Jurkat, Clone E6-1 (cell line): Measurements from ENCODE around the gene SLC35A4. TPM values are rescaled to one million over a fixed set of nuclear protein-coding genes. Genes with fewer than 3 reads are reported as not detected.

ENCODE experiments used
- DNase-seq: peaks from one replicate; pipeline ENCODE4 v3.0.0-alpha.2; 2011; ENCODE audit warnings: low read depth, low spot score
- H3K4me3 ChIP-seq: 2 replicates; pipeline ENCODE4 v1.5.1; 2011; ENCODE audit warnings: mild to moderate bottlenecking, low read length, control low read depth, moderate library complexity
- polyA plus RNA-seq: library from polyadenylated mRNA; unstranded; fragments of >200 nt; gene quantifications from one replicate; pipeline ENCODE4 v1.2.1, GENCODE V29; 2012; ENCODE audit warnings: missing spikeins; ENCODE audit not compliant: insufficient read length, insufficient read depth

Gene SLC35A4
- polyA plus RNA-seq = 97.0 TPM

DNA sequence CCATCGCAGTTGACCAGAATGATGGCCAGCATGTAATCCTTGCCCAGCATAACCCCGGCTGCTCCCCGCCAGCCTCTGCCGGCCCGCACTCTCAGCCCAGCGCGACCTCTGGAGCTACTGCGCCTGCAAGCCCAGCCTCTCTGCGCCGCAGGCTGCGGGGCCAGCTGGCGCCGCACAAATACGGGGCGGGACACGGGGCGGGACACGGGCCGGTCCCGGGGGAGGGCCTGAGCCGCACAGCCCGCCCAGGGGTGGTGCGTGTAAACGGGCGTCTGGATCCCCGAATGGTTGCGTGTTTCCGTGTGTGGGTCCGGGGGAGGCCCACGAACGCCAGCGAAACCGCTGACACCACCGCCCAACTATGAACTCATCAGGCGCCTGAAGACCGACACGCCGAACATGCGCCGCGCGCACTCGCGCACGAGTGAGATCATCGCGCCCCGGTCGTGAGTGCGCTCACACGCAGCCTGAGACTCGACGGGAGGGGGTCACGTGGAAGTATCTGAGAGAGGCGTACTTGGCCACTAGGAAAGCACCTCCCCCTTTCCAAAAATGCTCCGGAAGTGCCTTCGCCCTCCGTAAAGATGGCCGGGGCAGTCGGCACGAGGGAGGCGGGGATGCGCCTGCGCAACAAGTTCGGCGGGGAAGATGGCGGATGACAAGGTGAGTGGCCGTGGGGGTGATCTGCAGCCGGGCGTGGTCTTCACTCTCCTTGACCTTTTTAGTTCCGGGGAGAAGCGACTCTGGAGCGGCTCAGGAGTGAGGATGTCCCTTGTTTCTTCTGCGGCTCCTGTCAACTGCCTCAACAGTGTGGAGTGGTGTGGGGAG is at the start of gene SLC35A4, which contains the start of gene APBB3:
TSS of gene SLC35A4 (plus strand) at position 633 of the 828 bp plus-strand sequence. CDS start 2,342 bp downstream, outside the sequence.
TSS of gene APBB3 (minus strand) at position 403 of the 828 bp plus-strand sequence. CDS start at position 50, 353 bp downstream.
- peak; percentile 98 for DNase-seq
- peak within 1 kb of the TSS; percentile 93 for H3K4me3 ChIP-seq

DNA sequence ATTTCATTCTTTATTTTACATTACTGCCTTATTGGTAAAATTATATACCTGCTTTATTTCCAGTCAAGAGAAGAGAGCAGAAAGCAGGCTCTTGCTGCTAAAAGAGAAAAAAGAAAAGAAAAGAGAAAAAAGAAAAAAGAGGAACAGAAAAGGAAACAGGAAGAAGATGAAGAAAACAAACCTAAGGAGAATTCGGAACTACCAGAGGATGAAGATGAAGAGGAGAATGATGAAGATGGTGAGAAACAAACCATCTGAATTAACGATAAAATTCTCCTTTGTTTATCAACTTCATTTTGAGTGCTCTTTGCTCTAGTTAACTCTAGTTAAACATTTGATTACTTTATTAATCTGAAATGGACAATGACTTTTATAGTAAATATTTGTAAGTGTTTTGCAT is 40.6 kb upstream of the SLC35A4 start:
- DNase-seq = no peak
- no peak overlapping the region for H3K4me3 ChIP-seq

- no peak for DNase-seq
- no peak overlapping the region for H3K4me3 ChIP-seq
Observed at GRCh38 chr5:140540227-140540626, 24.4 kb upstream of the SLC35A4 start.

- no peak for DNase-seq
- H3K4me3 ChIP-seq = no peak overlapping the region
Observed at GRCh38 chr5:140542972-140543371, 21.7 kb upstream of the SLC35A4 start.

DNA sequence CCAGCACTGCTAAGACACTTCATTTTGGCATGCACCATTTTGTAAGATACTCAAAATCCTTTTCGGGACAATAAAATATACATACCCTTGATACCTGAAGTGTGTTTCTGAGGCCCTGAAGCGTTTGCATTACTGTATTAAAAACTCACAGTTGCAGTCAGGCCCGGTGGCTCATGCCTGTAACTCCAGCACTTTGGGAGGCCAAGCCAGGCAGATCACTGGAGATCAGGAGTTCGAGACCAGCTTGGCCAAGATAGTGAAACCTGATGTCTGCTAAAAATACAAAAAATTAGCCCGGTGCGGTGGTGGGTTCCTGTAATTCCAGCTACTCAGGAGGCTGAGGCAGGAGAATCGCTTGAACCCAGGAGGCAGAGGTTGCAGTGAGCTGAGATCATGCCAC is 19.6 kb upstream of the SLC35A4 start:
- no peak overlapping the region for H3K4me3 ChIP-seq
- DNase-seq = no peak

DNA sequence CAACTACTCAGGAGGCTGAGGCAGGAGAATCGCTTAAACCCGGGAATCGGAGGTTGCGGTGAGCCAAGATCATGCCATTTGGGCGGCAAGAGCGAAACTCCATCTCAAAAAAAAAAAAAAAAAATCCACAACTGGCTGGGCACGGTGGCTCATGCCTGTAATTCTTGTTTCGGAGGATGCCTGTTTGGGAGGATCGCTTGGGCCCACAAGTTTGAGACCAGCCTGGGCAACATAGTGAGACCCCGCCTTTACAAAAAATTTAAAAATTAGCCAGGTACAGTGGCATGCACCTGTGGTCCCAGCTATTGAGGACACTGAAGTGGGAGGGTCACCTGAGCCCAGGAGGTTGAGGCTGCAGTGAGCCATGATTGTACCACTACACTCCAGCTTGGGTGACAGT is 19.0 kb upstream of the SLC35A4 start:
- no peak for DNase-seq
- no peak overlapping the region for H3K4me3 ChIP-seq

- no peak for DNase-seq
- H3K4me3 ChIP-seq = peak overlapping the region; percentile 63
Observed at GRCh38 chr5:140546851-140547507, 17.6 kb upstream of the SLC35A4 start.

- peak; percentile 81 for DNase-seq
- peak within 1 kb of the TSS; percentile 63 for H3K4me3 ChIP-seq
Observed at GRCh38 chr5:140547508-140548299, 16.9 kb upstream of the SLC35A4 start, which contains the start of gene EIF4EBP3. Gene EIF4EBP3, plus strand, starts transcription at chr5:140547662. Its CDS starts 76 bp downstream, at chr5:140547738.

GRCh38 chr5:140548300-140548688 is 16.3 kb upstream of the SLC35A4 start:
- peak overlapping the region; percentile 63 for H3K4me3 ChIP-seq
- DNase-seq = no peak

DNA sequence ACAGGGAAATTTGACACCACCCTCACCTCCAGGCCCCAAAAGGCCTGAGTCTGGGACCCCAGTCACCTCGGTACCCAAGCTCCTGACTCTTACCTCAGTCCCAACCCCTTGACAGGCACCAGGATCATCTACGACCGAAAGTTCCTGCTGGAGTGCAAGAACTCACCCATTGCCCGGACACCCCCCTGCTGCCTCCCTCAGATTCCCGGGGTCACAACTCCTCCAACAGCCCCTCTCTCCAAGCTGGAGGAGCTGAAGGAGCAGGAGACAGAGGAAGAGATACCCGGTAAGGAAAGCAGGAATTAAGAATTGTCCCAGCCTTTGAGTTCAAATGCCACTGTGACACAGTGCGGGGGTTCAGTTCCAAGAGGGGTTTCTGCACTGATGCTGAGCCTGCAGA is 15.8 kb upstream of the SLC35A4 start:
- peak overlapping the region; percentile 63 for H3K4me3 ChIP-seq
- DNase-seq = no peak

GRCh38 chr5:140549237-140550144 is 15.1 kb upstream of the SLC35A4 start:
- DNase-seq = peak; percentile 66
- H3K4me3 ChIP-seq = no peak overlapping the region

- H3K4me3 ChIP-seq = no peak overlapping the region
- no peak for DNase-seq
Observed at GRCh38 chr5:140550147-140551079, 14.2 kb upstream of the SLC35A4 start.

GRCh38 chr5:140551872-140552271 is 12.8 kb upstream of the SLC35A4 start:
- no peak for DNase-seq
- no peak overlapping the region for H3K4me3 ChIP-seq

DNA sequence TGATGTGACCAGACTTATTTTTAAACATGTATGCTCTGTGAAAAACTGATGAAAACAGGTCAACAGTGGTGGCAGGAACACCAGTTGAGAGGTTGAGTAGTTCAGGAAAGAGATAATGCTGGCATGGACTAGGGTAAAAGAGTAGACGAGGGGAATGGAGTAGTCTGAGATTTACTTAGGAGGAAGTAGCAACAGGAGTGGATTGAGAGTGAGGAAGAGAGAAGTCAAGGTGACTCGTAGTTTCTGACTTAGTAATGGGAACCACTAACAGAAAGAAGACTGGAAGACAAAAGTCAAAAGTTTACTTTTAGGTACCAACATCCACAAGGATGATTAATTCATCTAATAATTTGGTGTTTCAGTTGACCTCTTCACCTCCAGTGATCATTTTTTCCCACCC is 11.0 kb upstream of the SLC35A4 start:
- H3K4me3 ChIP-seq = no peak overlapping the region
- DNase-seq = no peak

DNA sequence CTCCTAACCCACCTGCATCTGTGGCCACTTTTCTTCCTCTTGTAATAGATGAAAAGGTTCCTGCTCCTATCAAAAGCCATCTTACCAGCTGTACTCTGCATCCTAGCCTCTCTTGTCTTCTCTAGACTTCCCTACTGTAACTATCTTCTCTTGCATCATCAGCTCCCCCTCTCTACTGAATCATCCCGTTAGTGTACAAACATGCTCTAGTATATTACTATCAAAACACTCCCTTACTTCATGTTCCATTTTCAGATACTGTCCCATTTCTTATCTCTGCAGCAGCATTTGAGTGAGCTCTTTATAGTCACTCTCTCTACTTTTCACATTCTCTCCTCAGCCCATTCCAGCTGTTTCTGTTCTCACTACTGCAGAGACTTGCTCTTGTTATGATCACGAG is 10.2 kb upstream of the SLC35A4 start:
- DNase-seq = peak; percentile 38
- no peak overlapping the region for H3K4me3 ChIP-seq

GRCh38 chr5:140555747-140556312 is 8.8 kb upstream of the SLC35A4 start:
- DNase-seq = no peak
- peak overlapping the region; percentile 79 for H3K4me3 ChIP-seq

GRCh38 chr5:140556438-140556837 is 8.2 kb upstream of the SLC35A4 start:
- DNase-seq = no peak
- H3K4me3 ChIP-seq = peak overlapping the region; percentile 79
